Skeletal muscle tissue (tissue), 4 donors: ENCODE data around the gene VPS13D. TPM values are rescaled to one million over a fixed set of nuclear protein-coding genes. Genes with fewer than 3 reads are reported as not detected.
A peak's percentile ranks its signal among the peaks of the same experiment; 100 is the strongest.

Source experiments
- H3K27ac ChIP-seq: one replicate; pipeline ENCODE4 v1.7.0; 2013; ENCODE audit warnings: mild to moderate bottlenecking, low read depth, low read length, inconsistent platforms
- H3K27me3 ChIP-seq, 3 donors: one replicate each; pipeline ENCODE4 v1.7.0; 2013; ENCODE audit warnings: low read length in 3 of 3; ENCODE audit not compliant: control insufficient read depth in 3 of 3, insufficient read depth in 3 of 3
- H3K36me3 ChIP-seq, 3 donors: one replicate each; pipeline ENCODE4 v1.7.0; 2013; ENCODE audit warnings: low read length in 3 of 3; ENCODE audit not compliant: control insufficient read depth in 3 of 3, insufficient read depth in 3 of 3
- H3K4me1 ChIP-seq, 3 donors: one replicate each; pipeline ENCODE4 v1.7.0; 2013; ENCODE audit warnings: low read length in 3 of 3, mild to moderate bottlenecking in 3 of 3; ENCODE audit not compliant: control insufficient read depth in 3 of 3, insufficient read depth in 3 of 3
- H3K4me3 ChIP-seq, 3 donors: one replicate each; pipeline ENCODE4 v1.7.0; 2013; ENCODE audit warnings: low read length in 3 of 3
- H3K9ac ChIP-seq, 3 donors: one replicate each; pipeline ENCODE4 v1.7.0; 2013; ENCODE audit warnings: low read length in 3 of 3, mild to moderate bottlenecking in 3 of 3, moderate library complexity in 2 of 3, low read depth in 1 of 3
- H3K9me3 ChIP-seq, 3 donors: one replicate each; pipeline ENCODE4 v1.7.0; 2013; ENCODE audit warnings: low read length in 3 of 3; ENCODE audit not compliant: control insufficient read depth in 3 of 3
- total RNA-seq: library from RNA; depleted of rRNA; stranded (reverse); fragments of >200 nt; gene quantifications from one replicate; pipeline ENCODE4 v1.2.3, GENCODE V29; 2014
- donor health status: Osteomylitis.

Gene VPS13D
- total RNA-seq, 1 donor from 2014 or later: 40.2 TPM

DNA sequence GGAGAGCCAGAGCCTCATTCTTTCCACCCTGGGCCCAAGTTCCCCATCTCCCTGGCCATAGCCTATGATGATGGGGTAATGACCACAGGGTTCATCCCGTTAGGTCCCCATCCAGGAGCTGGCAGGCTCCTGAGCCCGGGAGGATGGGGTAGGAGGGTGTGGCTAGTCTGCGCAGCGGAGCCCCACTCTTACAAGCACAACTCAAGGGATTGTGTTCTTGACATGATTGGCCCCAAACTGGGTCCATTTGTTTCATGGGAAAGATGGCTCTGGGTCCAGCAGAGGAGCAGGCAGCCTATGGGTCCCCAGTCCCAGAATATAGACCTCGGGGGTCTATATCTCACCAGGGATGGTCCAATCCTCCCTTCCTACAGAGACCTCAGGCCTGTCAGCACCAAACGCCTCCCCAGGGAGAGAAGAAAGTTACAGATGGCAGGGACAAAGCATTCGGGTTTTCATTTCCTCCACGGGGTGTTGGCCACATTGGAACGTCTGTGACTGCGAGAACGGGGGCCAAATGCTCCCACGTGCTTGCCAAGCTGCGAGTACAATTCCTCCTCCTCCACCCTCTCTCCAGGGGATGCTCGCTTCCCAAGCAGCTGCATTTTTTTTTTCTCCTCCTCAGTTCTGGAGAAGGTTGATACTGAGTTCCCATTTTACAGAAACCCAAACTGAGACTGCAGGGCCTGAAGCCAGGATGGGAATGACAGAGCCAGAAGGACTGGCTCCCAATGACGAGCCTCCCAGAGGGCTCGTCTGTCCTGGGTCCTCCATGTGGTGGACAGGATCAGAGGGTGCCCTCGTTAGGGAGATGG, 317.1 kb downstream of the VPS13D start:
- Histone ChIP-seq H3K27ac (peak overlapping the region; percentile 91), H3K9me3 (no peaks in the 10 kb centered on the region), H3K9ac (no peak overlapping the region), H3K27me3 (no peaks in the 10 kb centered on the region), H3K4me1 (peaks cover 36 to 42% (median 40%) of the 10 kb centered on the region in 3 donors), H3K4me3 (no peak overlapping the region), H3K36me3 (no peaks in the 10 kb centered on the region)

- H3K27ac ChIP-seq: peak overlapping the region; percentile 91
- H3K9me3 ChIP-seq: no peaks in the 10 kb centered on the region
- no peaks in the 10 kb centered on the region for H3K27me3 ChIP-seq
- peak overlapping the region in 1 of 3 donors; percentile 25 for H3K9ac ChIP-seq
- no peaks in the 10 kb centered on the region for H3K36me3 ChIP-seq
- no peak overlapping the region for H3K4me3 ChIP-seq
- peaks cover 43 to 45% (median 44%) of the 10 kb centered on the region in 3 donors for H3K4me1 ChIP-seq
These were observed 317.9 kb downstream of the VPS13D start for GRCh38 chr1:12547586-12548225.

- Histone ChIP-seq H3K27me3 (no peaks in the 10 kb centered on the region), H3K9ac (peak overlapping the region; percentile 20 to 57 (median 45)), H3K9me3 (no peaks in the 10 kb centered on the region), H3K36me3 (no peaks in the 10 kb centered on the region), H3K27ac (peak overlapping the region; percentile 91), H3K4me3 (no peak overlapping the region), H3K4me1 (peaks cover 50 to 53% (median 51%) of the 10 kb centered on the region in 3 donors)
These were observed 318.6 kb downstream of the VPS13D start for GRCh38 chr1:12548279-12548972.

DNA sequence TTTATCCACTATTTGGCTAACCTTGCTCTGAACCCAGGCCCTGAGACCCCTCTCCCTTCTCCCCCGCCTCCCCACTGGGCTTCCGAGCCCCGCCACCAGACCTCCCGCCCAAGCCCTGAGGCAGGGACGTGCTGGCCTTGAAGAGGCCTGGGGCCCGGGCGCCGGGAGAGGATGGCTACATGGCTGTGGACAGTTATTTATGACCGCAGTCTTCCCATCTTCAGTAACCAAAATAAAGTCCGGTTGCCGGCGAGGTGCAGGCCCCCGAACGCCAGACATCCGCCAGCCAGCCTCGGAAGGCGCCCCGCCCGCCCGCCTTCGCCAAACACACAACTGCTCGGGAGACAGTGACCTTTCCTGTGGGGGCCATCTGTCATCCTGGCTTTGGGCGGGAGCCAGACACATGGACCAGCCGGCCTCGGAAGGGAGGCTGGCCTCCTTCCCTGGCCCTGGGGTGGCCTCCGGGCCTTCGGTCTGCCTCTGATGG, 319.2 kb downstream of the VPS13D start:
- Histone ChIP-seq H3K9ac (peak overlapping the region; percentile 45 to 61 (median 57)), H3K9me3 (no peaks in the 10 kb centered on the region), H3K27ac (peak overlapping the region; percentile 91), H3K4me3 (peak overlapping the region in 2 of 3 donors; percentile 48 to 61), H3K36me3 (no peaks in the 10 kb centered on the region), H3K4me1 (peaks cover 56 to 58% (median 57%) of the 10 kb centered on the region in 3 donors), H3K27me3 (no peaks in the 10 kb centered on the region)

GRCh38 chr1:12549460-12550349, 319.9 kb downstream of the VPS13D start:
- H3K4me3 ChIP-seq: peak overlapping the region; percentile 35 to 61 (median 48)
- H3K9ac ChIP-seq: peak overlapping the region; percentile 19 to 61 (median 57)

DNA sequence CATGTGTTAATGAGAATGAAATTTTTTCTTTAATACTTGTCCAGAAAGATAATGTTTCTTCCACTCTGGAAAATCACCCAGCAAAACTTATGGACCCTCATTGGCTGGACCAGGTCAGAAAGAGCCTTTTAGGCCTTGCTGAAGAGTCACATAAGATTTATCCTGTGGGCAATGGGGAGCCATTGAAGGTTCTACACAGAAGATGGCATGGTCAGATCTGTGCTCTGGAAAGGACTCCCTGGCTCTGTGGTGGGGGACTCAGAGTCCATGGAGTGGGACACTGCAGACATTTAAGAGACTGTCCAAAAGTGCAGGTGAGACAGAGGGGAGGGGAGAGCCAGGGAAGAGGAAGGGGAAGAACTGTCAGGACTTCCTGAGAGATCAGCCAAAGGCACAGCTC, 321.8 kb downstream of the VPS13D start:
- no peak overlapping the region for H3K9ac ChIP-seq
- no peak overlapping the region for H3K27ac ChIP-seq
- H3K4me3 ChIP-seq: no peak overlapping the region
- no peaks in the 10 kb centered on the region for H3K36me3 ChIP-seq
- H3K9me3 ChIP-seq: no peaks in the 10 kb centered on the region
- H3K27me3 ChIP-seq: no peaks in the 10 kb centered on the region
- peaks cover 62 to 72% (median 67%) of the 10 kb centered on the region in 3 donors for H3K4me1 ChIP-seq

More at GRCh38 chr1:12549460-12550349, 319.9 kb downstream of the VPS13D start:
- Histone ChIP-seq H3K9me3 (no peaks in the 10 kb centered on the region), H3K27me3 (no peaks in the 10 kb centered on the region), H3K27ac (peak overlapping the region; percentile 91), H3K36me3 (no peaks in the 10 kb centered on the region), H3K4me1 (peaks cover 57 to 64% (median 64%) of the 10 kb centered on the region in 3 donors)

GRCh38 chr1:12552111-12552888, 322.5 kb downstream of the VPS13D start:
- Histone ChIP-seq H3K4me1 (peaks cover 62 to 71% (median 70%) of the 10 kb centered on the region in 3 donors), H3K4me3 (peak overlapping the region in 1 of 3 donors; percentile 45), H3K36me3 (no peaks in the 10 kb centered on the region), H3K9me3 (no peaks in the 10 kb centered on the region), H3K9ac (peak overlapping the region; percentile 27 to 76 (median 61)), H3K27me3 (no peaks in the 10 kb centered on the region), H3K27ac (peak overlapping the region; percentile 79)

GRCh38 chr1:12552951-12553921, 323.4 kb downstream of the VPS13D start:
- Histone ChIP-seq H3K4me1 (peaks cover 58 to 68% (median 66%) of the 10 kb centered on the region in 3 donors), H3K27ac (peak overlapping the region; percentile 79), H3K27me3 (no peaks in the 10 kb centered on the region), H3K9ac (peak overlapping the region; percentile 27 to 76 (median 71)), H3K36me3 (no peaks in the 10 kb centered on the region), H3K4me3 (peak overlapping the region in 1 of 3 donors; percentile 45), H3K9me3 (no peaks in the 10 kb centered on the region)
